Activated T-cell treated with anti-CD3 and anti-CD28 coated beads, Interleukin-2, amount 50 U/mL, for 24 hours (primary cell): Measurements from ENCODE around the gene KRT32.

ENCODE experiments used
- DNase-seq: peaks from one replicate; pipeline ENCODE4 v3.0.0-alpha.2; 2020
- H3K27ac Mint-ChIP-seq: 2 replicates; pipeline ENCODE4 v1.8.0; 2020; ENCODE audit warnings: mild to moderate bottlenecking, mixed read lengths
- H3K27me3 Mint-ChIP-seq: 2 replicates; pipeline ENCODE4 v1.8.0; 2020; ENCODE audit warnings: mixed read lengths
- H3K36me3 Mint-ChIP-seq: 2 replicates; pipeline ENCODE4 v1.8.0; 2020; ENCODE audit warnings: low read depth, mixed read lengths
- H3K4me1 Mint-ChIP-seq: 2 replicates; pipeline ENCODE4 v1.8.0; 2020; ENCODE audit warnings: low read depth, mixed read lengths
- H3K4me3 Mint-ChIP-seq: 2 replicates; pipeline ENCODE4 v1.8.0; 2020; ENCODE audit warnings: mild to moderate bottlenecking, moderate library complexity, mixed read lengths
- H3K9me3 Mint-ChIP-seq: 2 replicates; pipeline ENCODE4 v1.8.0; 2020; ENCODE audit warnings: mixed read lengths

The KRT32 gene

DNA sequence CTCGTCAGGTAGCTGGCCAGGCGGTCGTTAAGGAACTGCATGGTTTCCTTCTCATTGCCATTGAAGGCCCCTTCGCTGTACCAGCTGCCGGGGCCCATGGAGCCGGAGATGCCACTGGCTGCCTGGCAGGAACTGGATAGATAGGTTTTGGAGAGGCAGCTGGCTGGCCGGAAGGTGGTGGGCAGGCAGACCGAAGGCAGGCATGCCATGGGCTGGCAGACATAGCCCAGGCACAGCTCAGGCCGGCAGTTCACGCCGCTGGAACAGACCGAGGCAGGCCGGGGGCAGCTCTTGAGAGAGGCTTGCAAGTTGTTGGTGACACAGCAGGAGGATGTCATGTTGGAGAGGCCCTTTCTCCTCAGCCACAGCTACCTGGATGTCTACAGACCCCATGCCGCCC lies at the start of gene KRT32:
KRT32 (minus strand) TSS at position 399 of the 400 bp plus-strand sequence; CDS start at position 338, 61 bp downstream.
- Mint-ChIP-seq H3K9me3 (no peaks in the 10 kb centered on the region), H3K4me3 (no peak within 1 kb of the TSS), H3K27me3 (peaks cover 3% of the 10 kb centered on the region), H3K4me1 (no peaks in the 10 kb centered on the region), H3K27ac (no peak within 1 kb of the TSS), H3K36me3 (no peaks in the 10 kb centered on the region)
- no peak for DNase-seq

- no peak for DNase-seq
- Mint-ChIP-seq H3K4me3 (no peak overlapping the region), H3K4me1 (no peaks in the 10 kb centered on the region), H3K36me3 (no peaks in the 10 kb centered on the region), H3K27me3 (no peaks in the 10 kb centered on the region), H3K9me3 (no peaks in the 10 kb centered on the region), H3K27ac (no peak overlapping the region)
Measured at GRCh38 chr17:41516830-41517283, 49.7 kb upstream of the KRT32 start.

DNA sequence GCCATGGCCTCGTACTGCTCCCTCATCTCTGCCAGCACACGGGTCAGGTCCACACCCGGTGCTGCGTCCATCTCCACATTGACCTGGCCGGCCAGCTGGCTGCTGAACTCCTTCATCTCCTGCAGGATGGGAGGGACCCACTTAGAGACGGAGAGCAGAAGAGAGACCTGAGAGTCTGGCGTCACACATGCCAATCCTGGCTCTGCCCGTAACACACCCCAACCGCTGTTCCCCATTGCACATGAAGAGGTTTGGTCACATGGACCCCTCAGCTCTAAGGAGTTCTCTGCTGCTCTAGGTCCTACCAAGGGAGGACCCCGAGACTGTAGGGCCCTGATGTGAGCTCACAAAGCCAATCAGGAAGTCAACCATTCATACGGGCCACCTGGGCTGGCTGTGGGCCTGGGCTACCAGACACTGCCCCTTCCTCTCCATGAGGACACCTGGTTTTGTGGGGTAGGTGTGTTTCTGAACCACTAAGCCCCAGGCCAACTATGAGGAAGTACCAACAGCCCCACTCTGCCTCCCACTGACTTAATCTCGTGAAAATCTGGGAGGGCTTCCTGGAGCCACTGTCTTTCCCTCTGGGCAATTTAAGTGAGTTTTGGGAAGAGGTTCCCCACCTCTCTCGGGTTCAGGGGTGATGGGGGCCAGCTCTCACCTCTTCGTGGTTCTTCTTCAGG lies 49.1 kb upstream of the KRT32 start:
- no peaks in the 10 kb centered on the region for H3K36me3 Mint-ChIP-seq
- no peaks in the 10 kb centered on the region for H3K9me3 Mint-ChIP-seq
- H3K27me3 Mint-ChIP-seq = no peaks in the 10 kb centered on the region
- H3K4me1 Mint-ChIP-seq = no peaks in the 10 kb centered on the region
- no peak overlapping the region for H3K4me3 Mint-ChIP-seq
- DNase-seq = no peak
- H3K27ac Mint-ChIP-seq = no peak overlapping the region

- no peaks in the 10 kb centered on the region for H3K9me3 Mint-ChIP-seq
- no peaks in the 10 kb centered on the region for H3K27me3 Mint-ChIP-seq
- no peaks in the 10 kb centered on the region for H3K36me3 Mint-ChIP-seq
- no peaks in the 10 kb centered on the region for H3K4me1 Mint-ChIP-seq
- no peak overlapping the region for H3K27ac Mint-ChIP-seq
- H3K4me3 Mint-ChIP-seq = no peak overlapping the region
- DNase-seq = no peak
Measured at GRCh38 chr17:41513168-41513547, 46.0 kb upstream of the KRT32 start.

DNA sequence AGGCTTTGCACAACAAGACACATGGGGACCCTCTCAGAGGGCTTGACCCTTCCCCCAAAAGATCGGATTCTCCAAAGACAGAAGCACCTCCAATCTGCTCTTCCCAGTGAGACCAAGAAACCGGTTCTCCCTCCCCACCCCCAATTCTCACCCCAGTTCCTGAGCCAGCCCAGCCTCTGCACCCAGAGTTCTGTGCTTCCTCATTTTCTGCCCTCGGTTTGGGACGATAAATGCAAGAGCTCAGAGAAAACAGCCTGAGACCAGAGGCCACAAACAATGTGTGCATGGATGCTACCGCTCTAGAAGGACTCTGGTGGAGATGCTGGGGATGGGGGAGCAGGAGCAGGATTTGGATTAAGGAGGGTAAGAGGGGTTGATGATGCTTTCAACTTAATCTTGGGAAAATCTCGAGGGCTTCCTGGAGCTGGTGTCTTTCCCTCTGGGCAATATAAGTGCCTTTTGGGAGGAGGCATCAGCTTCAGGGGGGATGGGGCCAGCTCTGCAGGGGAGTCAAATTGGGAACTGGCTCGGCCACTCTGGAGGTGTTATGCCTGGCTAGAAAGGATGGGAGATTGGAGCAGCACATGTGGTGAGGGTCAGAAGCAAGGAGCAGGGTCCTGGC lies 45.5 kb upstream of the KRT32 start:
- Mint-ChIP-seq H3K36me3 (no peaks in the 10 kb centered on the region), H3K4me3 (no peak overlapping the region), H3K27ac (no peak overlapping the region), H3K9me3 (no peaks in the 10 kb centered on the region), H3K27me3 (no peaks in the 10 kb centered on the region), H3K4me1 (no peaks in the 10 kb centered on the region)
- no peak for DNase-seq

GRCh38 chr17:41511716-41512115 lies 44.5 kb upstream of the KRT32 start:
- H3K27me3 Mint-ChIP-seq = no peaks in the 10 kb centered on the region
- H3K4me1 Mint-ChIP-seq = no peaks in the 10 kb centered on the region
- no peak for DNase-seq
- no peak overlapping the region for H3K4me3 Mint-ChIP-seq
- no peak overlapping the region for H3K27ac Mint-ChIP-seq
- H3K36me3 Mint-ChIP-seq = no peaks in the 10 kb centered on the region
- no peaks in the 10 kb centered on the region for H3K9me3 Mint-ChIP-seq

DNA sequence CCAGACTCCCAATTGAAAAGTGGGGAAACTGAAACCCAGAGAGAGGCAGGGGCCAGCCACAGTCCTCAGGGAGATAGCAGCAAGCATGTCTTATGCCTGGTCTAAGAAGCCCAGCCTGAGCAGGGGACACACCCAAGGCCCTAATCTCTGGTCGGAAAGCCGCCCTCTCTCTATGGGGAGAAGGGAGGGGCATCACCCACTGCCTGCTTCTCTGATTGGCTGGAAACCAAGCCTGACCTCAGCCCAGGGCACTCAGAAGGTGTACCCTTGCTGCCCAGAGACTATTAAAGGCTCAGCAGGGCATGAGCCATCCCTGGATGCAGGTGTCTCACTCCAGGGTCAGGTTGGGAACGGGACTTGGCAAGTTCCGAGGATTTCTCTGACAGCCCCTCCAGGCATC lies 43.9 kb upstream of the KRT32 start:
- no peak for DNase-seq
- Mint-ChIP-seq H3K27me3 (no peaks in the 10 kb centered on the region), H3K36me3 (no peaks in the 10 kb centered on the region), H3K4me3 (no peak overlapping the region), H3K9me3 (no peaks in the 10 kb centered on the region), H3K4me1 (no peaks in the 10 kb centered on the region), H3K27ac (no peak overlapping the region)

GRCh38 chr17:41510251-41511065 lies 43.3 kb upstream of the KRT32 start:
- no peaks in the 10 kb centered on the region for H3K9me3 Mint-ChIP-seq
- H3K4me1 Mint-ChIP-seq = no peaks in the 10 kb centered on the region
- H3K27me3 Mint-ChIP-seq = no peaks in the 10 kb centered on the region
- H3K4me3 Mint-ChIP-seq = no peak overlapping the region
- DNase-seq = no peak
- H3K27ac Mint-ChIP-seq = no peak overlapping the region
- H3K36me3 Mint-ChIP-seq = no peaks in the 10 kb centered on the region

DNA sequence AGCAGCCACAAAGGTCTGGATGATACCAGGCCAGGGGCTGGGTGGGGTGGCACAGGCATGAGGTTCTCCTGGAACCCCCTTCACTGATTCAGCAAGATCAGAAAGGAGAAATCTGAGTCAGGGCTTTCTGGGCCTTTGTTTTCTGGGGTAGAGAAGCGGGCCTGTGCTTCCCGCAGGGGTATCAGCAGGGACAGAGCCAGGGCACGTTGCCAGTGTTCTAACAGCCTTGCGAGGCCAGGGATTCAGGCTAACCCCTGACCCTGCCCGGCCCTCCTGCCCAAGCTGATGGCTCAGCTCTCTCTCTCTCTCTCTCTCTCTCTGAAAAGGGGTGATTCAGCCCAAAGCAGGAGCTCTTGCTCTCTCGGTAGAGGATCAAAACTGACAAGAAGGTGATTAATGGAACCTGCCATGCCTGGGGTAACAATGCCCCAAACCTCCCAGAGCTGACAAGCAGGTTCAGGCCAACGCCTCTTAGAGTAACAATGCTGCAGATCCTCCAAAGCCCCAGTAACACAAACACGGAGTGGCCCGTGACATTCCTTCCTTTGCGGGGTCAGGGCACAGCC lies 40.2 kb upstream of the KRT32 start:
- Mint-ChIP-seq H3K36me3 (no peaks in the 10 kb centered on the region), H3K4me1 (no peaks in the 10 kb centered on the region), H3K27ac (no peak overlapping the region), H3K27me3 (no peaks in the 10 kb centered on the region), H3K4me3 (no peak overlapping the region), H3K9me3 (no peaks in the 10 kb centered on the region)
- no peak for DNase-seq

DNA sequence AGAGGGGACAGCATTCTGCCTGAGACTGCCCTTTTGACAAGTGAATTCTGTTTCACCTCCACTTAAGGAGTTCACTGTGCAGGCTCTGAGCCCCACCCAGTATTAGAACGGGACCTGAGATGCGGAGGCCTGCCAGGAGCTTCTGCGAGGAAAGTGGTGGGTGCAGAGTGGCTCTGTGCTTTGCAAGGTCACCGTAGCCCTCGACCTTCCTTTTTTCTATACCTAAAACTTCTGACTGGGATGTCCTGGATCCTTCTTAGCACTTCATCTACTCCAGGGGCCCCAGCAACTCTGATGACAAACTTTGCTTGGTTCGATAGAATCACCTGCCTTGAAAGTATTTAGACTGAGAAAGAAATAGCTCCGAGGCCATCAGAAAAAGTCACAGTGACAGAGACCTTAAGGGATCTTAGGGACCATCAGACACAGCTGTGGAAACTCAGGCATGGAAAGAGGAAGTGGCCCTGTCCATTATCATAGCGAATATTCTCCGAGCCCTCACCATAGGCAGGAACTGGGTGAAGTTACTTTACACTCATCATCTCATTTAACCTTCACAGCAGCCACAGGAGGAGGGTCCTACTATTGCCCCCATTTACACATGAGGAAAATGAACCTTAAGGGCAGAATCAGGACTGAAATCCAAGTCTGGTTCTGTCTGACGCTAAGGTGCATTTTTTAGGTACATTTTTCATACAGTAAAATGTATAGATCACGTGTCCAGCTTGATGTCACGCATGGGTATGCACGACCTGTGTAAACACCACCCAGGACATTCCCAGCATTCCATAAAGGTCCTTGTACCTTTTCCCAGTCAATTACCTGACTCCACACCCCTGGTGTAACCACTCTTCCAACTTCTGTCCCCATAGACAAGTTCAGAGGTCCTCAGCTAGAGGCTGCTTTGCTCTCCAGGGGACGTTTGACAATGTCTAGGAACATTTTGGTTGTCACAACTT lies 38.9 kb upstream of the KRT32 start:
- DNase-seq = no peak
- H3K4me1 Mint-ChIP-seq = no peaks in the 10 kb centered on the region
- no peak overlapping the region for H3K27ac Mint-ChIP-seq
- no peaks in the 10 kb centered on the region for H3K36me3 Mint-ChIP-seq
- H3K4me3 Mint-ChIP-seq = no peak overlapping the region
- no peaks in the 10 kb centered on the region for H3K9me3 Mint-ChIP-seq
- no peaks in the 10 kb centered on the region for H3K27me3 Mint-ChIP-seq

GRCh38 chr17:41505007-41505808 lies 38.0 kb upstream of the KRT32 start, which contains the start of gene KRT13:
Gene KRT13, minus strand, starts transcription at chr17:41505612. Its CDS starts 62 bp downstream, at chr17:41505550.
- DNase-seq = no peak
- no peaks in the 10 kb centered on the region for H3K4me1 Mint-ChIP-seq
- H3K27ac Mint-ChIP-seq = no peak within 1 kb of the TSS
- H3K4me3 Mint-ChIP-seq = no peak within 1 kb of the TSS
- no peaks in the 10 kb centered on the region for H3K36me3 Mint-ChIP-seq
- no peaks in the 10 kb centered on the region for H3K9me3 Mint-ChIP-seq
- H3K27me3 Mint-ChIP-seq = no peaks in the 10 kb centered on the region

DNA sequence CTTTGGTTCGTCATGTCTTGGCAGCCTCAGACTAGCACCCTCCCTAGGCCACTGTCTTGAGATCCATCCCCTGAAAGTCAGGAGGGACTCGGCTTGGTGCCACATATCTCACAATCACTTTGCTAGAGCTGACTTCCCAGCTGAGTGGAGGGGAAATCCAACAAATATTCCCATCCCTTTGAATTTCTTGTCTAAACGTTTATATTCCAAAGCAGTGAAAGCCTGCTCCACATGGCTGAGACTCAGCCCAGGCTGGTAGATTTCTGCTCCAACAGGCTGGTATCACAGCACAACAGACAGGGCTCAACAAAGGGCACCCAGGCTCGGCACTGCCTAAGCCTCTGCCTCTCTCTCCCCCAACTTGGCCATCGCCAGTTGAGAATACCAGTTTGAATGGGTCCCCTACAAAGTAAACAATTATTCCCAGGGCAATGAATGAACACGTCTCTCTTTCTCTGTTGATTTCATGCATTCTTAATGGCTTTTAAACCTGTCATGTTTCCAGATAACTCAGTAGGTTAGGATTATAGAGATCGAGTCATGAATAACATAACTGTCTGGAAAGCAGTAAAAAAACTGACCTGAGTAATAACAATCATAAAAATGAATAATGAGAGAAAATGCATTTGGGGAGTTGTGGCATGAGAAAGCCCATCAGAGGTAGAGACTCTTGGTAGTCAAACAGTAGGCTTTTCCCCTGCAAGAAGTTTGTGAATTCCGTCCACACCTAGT lies 37.2 kb upstream of the KRT32 start:
- H3K27me3 Mint-ChIP-seq = no peaks in the 10 kb centered on the region
- H3K4me3 Mint-ChIP-seq = no peak overlapping the region
- H3K36me3 Mint-ChIP-seq = no peaks in the 10 kb centered on the region
- H3K27ac Mint-ChIP-seq = no peak overlapping the region
- H3K4me1 Mint-ChIP-seq = no peaks in the 10 kb centered on the region
- no peaks in the 10 kb centered on the region for H3K9me3 Mint-ChIP-seq
- no peak for DNase-seq

- Mint-ChIP-seq H3K4me3 (no peak overlapping the region), H3K27me3 (no peaks in the 10 kb centered on the region), H3K27ac (no peak overlapping the region), H3K36me3 (no peaks in the 10 kb centered on the region), H3K9me3 (no peaks in the 10 kb centered on the region), H3K4me1 (no peaks in the 10 kb centered on the region)
- no peak for DNase-seq
Measured at GRCh38 chr17:41503202-41503601, 36.0 kb upstream of the KRT32 start.
